ENCODE data around the gene SEMA3C.

SEMA3C gene

GRCh38 chr7:80946858-80947257, 28.0 kb upstream of the SEMA3C start:
- Histone ChIP-seq H3K27me3 (replicated peaks; ENCODE audit: control insufficient read depth, insufficient read depth, low read length, poor library complexity, severe bottlenecking) (no peaks in the 10 kb centered on the region), H3K4me3 (ENCODE audit: insufficient read depth, low read depth, low read length, poor library complexity, severe bottlenecking) (no peak overlapping the region), H3K9me3 (ENCODE audit: control insufficient read depth, low read length) (no peaks in the 10 kb centered on the region), H3K27ac (ENCODE audit: insufficient read depth, low read length, poor library complexity, severe bottlenecking) (no peak overlapping the region), H3K36me3 (ENCODE audit: control insufficient read depth, insufficient read depth, low read length) (no peaks in the 10 kb centered on the region), H3K4me1 (ENCODE audit: control insufficient read depth, insufficient read depth, low read length, poor library complexity, severe bottlenecking) (no peaks in the 10 kb centered on the region)
- no peak for DNase-seq

GRCh38 chr7:80945976-80946375, 27.1 kb upstream of the SEMA3C start:
- H3K4me1 ChIP-seq (ENCODE audit: control insufficient read depth, insufficient read depth, low read length, poor library complexity, severe bottlenecking): no peaks in the 10 kb centered on the region
- H3K27ac ChIP-seq (ENCODE audit: insufficient read depth, low read length, poor library complexity, severe bottlenecking): no peak overlapping the region
- no peaks in the 10 kb centered on the region for H3K36me3 ChIP-seq (ENCODE audit: control insufficient read depth, insufficient read depth, low read length)
- no peak overlapping the region for H3K4me3 ChIP-seq (ENCODE audit: insufficient read depth, low read depth, low read length, poor library complexity, severe bottlenecking)
- no peaks in the 10 kb centered on the region for H3K27me3 ChIP-seq (replicated peaks; ENCODE audit: control insufficient read depth, insufficient read depth, low read length, poor library complexity, severe bottlenecking)
- DNase-seq: no peak
- no peaks in the 10 kb centered on the region for H3K9me3 ChIP-seq (ENCODE audit: control insufficient read depth, low read length)

GRCh38 chr7:80943342-80943741, 24.5 kb upstream of the SEMA3C start:
- no peaks in the 10 kb centered on the region for H3K9me3 ChIP-seq (ENCODE audit: control insufficient read depth, low read length)
- H3K36me3 ChIP-seq (ENCODE audit: control insufficient read depth, insufficient read depth, low read length): no peaks in the 10 kb centered on the region
- no peaks in the 10 kb centered on the region for H3K27me3 ChIP-seq (replicated peaks; ENCODE audit: control insufficient read depth, insufficient read depth, low read length, poor library complexity, severe bottlenecking)
- DNase-seq: no peak
- no peaks in the 10 kb centered on the region for H3K4me1 ChIP-seq (ENCODE audit: control insufficient read depth, insufficient read depth, low read length, poor library complexity, severe bottlenecking)
- no peak overlapping the region for H3K4me3 ChIP-seq (ENCODE audit: insufficient read depth, low read depth, low read length, poor library complexity, severe bottlenecking)
- H3K27ac ChIP-seq (ENCODE audit: insufficient read depth, low read length, poor library complexity, severe bottlenecking): no peak overlapping the region

- no peak overlapping the region for H3K27ac ChIP-seq (ENCODE audit: insufficient read depth, low read length, poor library complexity, severe bottlenecking)
Measured at GRCh38 chr7:80942261-80943041, 23.6 kb upstream of the SEMA3C start.

DNA sequence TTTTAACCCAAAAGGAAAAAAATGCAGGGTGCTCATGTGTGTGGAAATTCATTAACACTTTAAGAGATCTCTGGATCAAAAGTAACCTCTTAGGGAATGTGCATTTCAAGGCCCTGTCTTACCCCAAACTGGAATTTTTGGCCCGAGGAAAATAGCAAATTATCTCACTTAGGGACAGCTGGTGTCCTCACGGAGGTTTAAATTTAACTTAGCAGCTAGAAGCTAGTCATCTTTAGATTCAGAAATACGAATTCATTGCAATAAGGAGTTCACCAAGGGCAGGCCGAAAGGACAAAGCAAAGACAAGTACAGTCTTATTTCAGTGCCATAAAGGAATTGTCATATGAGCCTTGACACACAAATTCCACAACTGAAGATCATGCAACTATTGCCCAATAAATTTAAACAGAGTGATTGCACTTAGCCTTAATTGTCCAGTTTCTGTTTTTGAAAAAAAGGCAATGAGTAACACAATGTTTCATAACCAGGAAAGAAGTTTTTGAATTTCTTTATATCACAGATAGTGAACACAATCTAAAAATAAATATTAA, 22.4 kb upstream of the SEMA3C start:
- no peak overlapping the region for H3K4me3 ChIP-seq (ENCODE audit: insufficient read depth, low read depth, low read length, poor library complexity, severe bottlenecking)
- H3K36me3 ChIP-seq (ENCODE audit: control insufficient read depth, insufficient read depth, low read length): no peaks in the 10 kb centered on the region
- DNase-seq: no peak
- no peaks in the 10 kb centered on the region for H3K27me3 ChIP-seq (replicated peaks; ENCODE audit: control insufficient read depth, insufficient read depth, low read length, poor library complexity, severe bottlenecking)
- no peaks in the 10 kb centered on the region for H3K4me1 ChIP-seq (ENCODE audit: control insufficient read depth, insufficient read depth, low read length, poor library complexity, severe bottlenecking)
- no peaks in the 10 kb centered on the region for H3K9me3 ChIP-seq (ENCODE audit: control insufficient read depth, low read length)
- no peak overlapping the region for H3K27ac ChIP-seq (ENCODE audit: insufficient read depth, low read length, poor library complexity, severe bottlenecking)

More at GRCh38 chr7:80942261-80943041, 23.6 kb upstream of the SEMA3C start:
- Histone ChIP-seq H3K9me3 (ENCODE audit: control insufficient read depth, low read length) (no peaks in the 10 kb centered on the region), H3K36me3 (ENCODE audit: control insufficient read depth, insufficient read depth, low read length) (no peaks in the 10 kb centered on the region), H3K4me1 (ENCODE audit: control insufficient read depth, insufficient read depth, low read length, poor library complexity, severe bottlenecking) (no peaks in the 10 kb centered on the region), H3K27me3 (replicated peaks; ENCODE audit: control insufficient read depth, insufficient read depth, low read length, poor library complexity, severe bottlenecking) (no peaks in the 10 kb centered on the region), H3K4me3 (ENCODE audit: insufficient read depth, low read depth, low read length, poor library complexity, severe bottlenecking) (no peak overlapping the region)
- no peak for DNase-seq

- no peaks in the 10 kb centered on the region for H3K36me3 ChIP-seq (ENCODE audit: control insufficient read depth, insufficient read depth, low read length)
- no peak overlapping the region for H3K27ac ChIP-seq (ENCODE audit: insufficient read depth, low read length, poor library complexity, severe bottlenecking)
- DNase-seq: no peak
- H3K27me3 ChIP-seq (replicated peaks; ENCODE audit: control insufficient read depth, insufficient read depth, low read length, poor library complexity, severe bottlenecking): no peaks in the 10 kb centered on the region
- H3K4me3 ChIP-seq (ENCODE audit: insufficient read depth, low read depth, low read length, poor library complexity, severe bottlenecking): no peak overlapping the region
- H3K4me1 ChIP-seq (ENCODE audit: control insufficient read depth, insufficient read depth, low read length, poor library complexity, severe bottlenecking): no peaks in the 10 kb centered on the region
- H3K9me3 ChIP-seq (ENCODE audit: control insufficient read depth, low read length): no peaks in the 10 kb centered on the region
Measured at GRCh38 chr7:80940539-80941207, 21.8 kb upstream of the SEMA3C start.

- no peaks in the 10 kb centered on the region for H3K4me1 ChIP-seq (ENCODE audit: control insufficient read depth, insufficient read depth, low read length, poor library complexity, severe bottlenecking)
- no peak overlapping the region for H3K27ac ChIP-seq (ENCODE audit: insufficient read depth, low read length, poor library complexity, severe bottlenecking)
- H3K36me3 ChIP-seq (ENCODE audit: control insufficient read depth, insufficient read depth, low read length): no peaks in the 10 kb centered on the region
- no peak for DNase-seq
- no peaks in the 10 kb centered on the region for H3K27me3 ChIP-seq (replicated peaks; ENCODE audit: control insufficient read depth, insufficient read depth, low read length, poor library complexity, severe bottlenecking)
- H3K9me3 ChIP-seq (ENCODE audit: control insufficient read depth, low read length): no peaks in the 10 kb centered on the region
- no peak overlapping the region for H3K4me3 ChIP-seq (ENCODE audit: insufficient read depth, low read depth, low read length, poor library complexity, severe bottlenecking)
Measured at GRCh38 chr7:80937336-80937735, 18.5 kb upstream of the SEMA3C start.

DNA sequence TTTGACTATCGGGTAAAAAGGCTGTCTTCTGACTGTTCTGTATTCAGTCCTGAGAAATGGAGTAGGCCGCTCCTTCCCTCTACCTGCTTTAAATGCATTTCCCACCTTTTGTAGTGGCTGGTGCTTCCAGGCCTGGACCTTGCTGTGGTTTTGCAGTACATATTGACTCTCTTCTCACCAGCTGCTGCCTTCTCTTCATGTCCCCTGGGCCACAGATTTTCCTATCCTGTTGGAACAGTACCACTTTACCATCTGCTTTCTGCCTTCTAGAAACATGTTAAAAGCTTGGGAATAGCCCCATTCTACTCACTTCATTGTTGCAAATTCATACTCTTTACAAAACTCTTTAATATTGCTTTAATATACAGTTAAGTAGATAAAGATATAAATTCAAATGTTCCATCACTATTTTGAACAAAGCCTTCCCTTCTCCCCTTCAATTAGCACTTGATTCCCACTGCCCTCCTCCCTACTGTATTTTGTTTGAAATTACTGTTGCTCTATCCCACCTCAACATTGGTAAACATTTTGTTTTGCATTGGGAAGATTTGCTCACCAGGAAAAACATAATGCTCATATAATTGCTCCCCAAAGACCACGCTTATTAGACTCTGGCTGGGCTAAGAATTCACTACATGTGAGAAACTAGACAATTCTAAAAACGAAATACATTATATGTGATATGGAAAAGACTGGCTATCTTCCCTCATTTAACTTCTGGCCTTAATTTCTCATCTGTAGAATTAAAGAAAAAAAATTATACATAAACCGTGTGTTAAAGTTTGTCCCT, 17.3 kb upstream of the SEMA3C start:
- DNase-seq: no peak
- H3K4me3 ChIP-seq (ENCODE audit: insufficient read depth, low read depth, low read length, poor library complexity, severe bottlenecking): no peak overlapping the region
- no peak overlapping the region for H3K27ac ChIP-seq (ENCODE audit: insufficient read depth, low read length, poor library complexity, severe bottlenecking)
- H3K27me3 ChIP-seq (replicated peaks; ENCODE audit: control insufficient read depth, insufficient read depth, low read length, poor library complexity, severe bottlenecking): no peaks in the 10 kb centered on the region
- no peaks in the 10 kb centered on the region for H3K36me3 ChIP-seq (ENCODE audit: control insufficient read depth, insufficient read depth, low read length)
- H3K9me3 ChIP-seq (ENCODE audit: control insufficient read depth, low read length): no peaks in the 10 kb centered on the region
- H3K4me1 ChIP-seq (ENCODE audit: control insufficient read depth, insufficient read depth, low read length, poor library complexity, severe bottlenecking): no peaks in the 10 kb centered on the region

GRCh38 chr7:80934321-80934720, 15.5 kb upstream of the SEMA3C start:
- no peak overlapping the region for H3K27ac ChIP-seq (ENCODE audit: insufficient read depth, low read length, poor library complexity, severe bottlenecking)
- no peak for DNase-seq

More at GRCh38 chr7:80934321-80934720, 15.5 kb upstream of the SEMA3C start:
- no peaks in the 10 kb centered on the region for H3K4me1 ChIP-seq (ENCODE audit: control insufficient read depth, insufficient read depth, low read length, poor library complexity, severe bottlenecking)
- no peak overlapping the region for H3K4me3 ChIP-seq (ENCODE audit: insufficient read depth, low read depth, low read length, poor library complexity, severe bottlenecking)
- H3K9me3 ChIP-seq (ENCODE audit: control insufficient read depth, low read length): no peaks in the 10 kb centered on the region
- no peaks in the 10 kb centered on the region for H3K27me3 ChIP-seq (replicated peaks; ENCODE audit: control insufficient read depth, insufficient read depth, low read length, poor library complexity, severe bottlenecking)
- no peaks in the 10 kb centered on the region for H3K36me3 ChIP-seq (ENCODE audit: control insufficient read depth, insufficient read depth, low read length)

Measured in effector memory CD4-positive, alpha-beta T cell (primary cell).